HCT116 (cell line): Measurements from ENCODE around the gene PSMD4. TPM values are rescaled to one million over a fixed set of nuclear protein-coding genes. Genes with fewer than 3 reads are reported as not detected.
A peak's percentile ranks its signal among the peaks of the same experiment; 100 is the strongest.

Source experiments
- ATAC-seq: fragments of 200-7000 bp; cut with Tn5 transposase; 2 replicates; pipeline ENCODE4 v1.9.1; 2020; ENCODE audit warnings: mild to moderate bottlenecking, moderate library complexity
- BruUV-seq: library from RNA; stranded (reverse); fragments of 400-500 nt; replicated peaks from 2 replicates; lab custom pipeline; 2021; lab: Mats Ljungman, UMichigan
- CTCF ChIA-PET: fragments of 300-600 bp; sonication (Branson Sonifier 250); formaldehyde crosslinking; loops from one replicate; lab custom pipeline; 2021; ENCODE audit warnings: antibody characterized with exemption; lab: Charles Lee
- POLR2A ChIA-PET: fragments of 300-600, 350-600 bp; sonication (Branson Sonifier 250); formaldehyde crosslinking; loops from one replicate; lab custom pipeline; 2021; ENCODE audit warnings: antibody characterized with exemption; lab: Charles Lee
- RAD21 ChIA-PET, 2 experiments: fragments of 300-600 bp; sonication (Branson Sonifier 250); formaldehyde crosslinking; loops; one replicate each; lab custom pipeline; 2023; ENCODE audit warnings: low total read pairs in 2 of 2; ENCODE audit not compliant: uncharacterized antibody in 2 of 2, unreplicated experiment in 2 of 2, low non-redundant PET in 1 of 2; lab: Charles Lee
- DNase-seq: peaks from one replicate; pipeline ENCODE4 v3.0.0-alpha.2; 2010; ENCODE audit warnings: low read depth, low spot score
- H2AFZ ChIP-seq: fragments of 200-600 bp; shearing (Covaris generic), sonication (generic); 2 replicates; pipeline ENCODE4 v1.6.1; 2017; ENCODE audit warnings: low read depth, mixed run types, mixed read lengths, antibody characterized with exemption, low read length; ENCODE audit not compliant: poor library complexity, severe bottlenecking
- H3K27ac ChIP-seq: 2 replicates; pipeline ENCODE4 v1.5.1; 2012; ENCODE audit warnings: low read depth, low read length
- H3K27me3 ChIP-seq: fragments of 200-600 bp; sonication (generic); 2 replicates; pipeline ENCODE4 v1.6.1; 2016; ENCODE audit warnings: mixed run types, low read length, mixed read lengths; ENCODE audit not compliant: insufficient read depth
- H3K36me3 ChIP-seq, 2 experiments: fragments of 200-500 bp in 1 of 2; fragments of 200-600 bp in 1 of 2; sonication (Bioruptor generic) in 1 of 2; sonication (generic) in 1 of 2; 2 replicates each; pipeline versions ENCODE4 v1.5.1 to v1.6.1; 2014 to 2016; ENCODE audit warnings: low read length in 2 of 2, inconsistent platforms in 1 of 2, mixed read lengths in 1 of 2, mixed run types in 1 of 2; ENCODE audit not compliant: insufficient read depth in 2 of 2, control insufficient read depth in 1 of 2
- H3K4me1 ChIP-seq, 2 experiments: fragments of 200-600 bp in 1 of 2; sonication (generic) in 1 of 2; 2 replicates each; pipeline versions ENCODE4 v1.5.1 to v1.6.1; 2012 to 2017; ENCODE audit warnings: low read length in 2 of 2, inconsistent platforms in 1 of 2, mild to moderate bottlenecking in 1 of 2, mixed read lengths in 1 of 2, mixed run types in 1 of 2, moderate library complexity in 1 of 2; ENCODE audit not compliant: insufficient read depth in 2 of 2, control insufficient read depth in 1 of 2
- H3K4me2 ChIP-seq: fragments of 200-600 bp; sonication (generic); 2 replicates; pipeline ENCODE4 v1.6.1; 2017; ENCODE audit warnings: mixed run types, low read length, mixed read lengths
- H3K4me3 ChIP-seq, 2 experiments: fragments of 200-600 bp in 1 of 2; sonication (generic) in 1 of 2; replicated peaks in 1 of 2; 2 replicates each; pipeline ENCODE4 v1.5.1; 2011 to 2016; ENCODE audit warnings: low read length in 2 of 2, control low read depth in 1 of 2, low read depth in 1 of 2, mild to moderate bottlenecking in 1 of 2, mixed read lengths in 1 of 2, mixed run types in 1 of 2
- H3K79me2 ChIP-seq: fragments of 200-600 bp; sonication (generic); 2 replicates; pipeline ENCODE4 v1.6.1; 2017; ENCODE audit warnings: mild to moderate bottlenecking, mixed run types, low read length, moderate library complexity, mixed read lengths; ENCODE audit not compliant: insufficient read depth
- H3K9ac ChIP-seq: fragments of 200-600 bp; sonication (generic); 2 replicates; pipeline ENCODE4 v1.6.1; 2016; ENCODE audit warnings: low read length, mixed read lengths
- H3K9me2 ChIP-seq: fragments of 200-600 bp; sonication (generic), shearing (Covaris generic); 2 replicates; pipeline ENCODE4 v1.6.1; 2017; ENCODE audit warnings: mixed run types, mild to moderate bottlenecking, moderate library complexity; ENCODE audit not compliant: insufficient read depth
- H3K9me3 ChIP-seq, 2 experiments: fragments of 200-500 bp in 1 of 2; fragments of 200-600 bp in 1 of 2; sonication (Bioruptor generic) in 1 of 2; sonication (generic) in 1 of 2; 2 replicates each; pipeline ENCODE4 v1.6.1; 2014 to 2017; ENCODE audit warnings: low read length in 2 of 2, mixed read lengths in 2 of 2, inconsistent platforms in 1 of 2, low read depth in 1 of 2, mild to moderate bottlenecking in 1 of 2, mixed run types in 1 of 2, moderate library complexity in 1 of 2; ENCODE audit not compliant: control insufficient read depth in 1 of 2, insufficient read depth in 1 of 2
- H4K20me1 ChIP-seq: fragments of 200-600 bp; sonication (generic), shearing (Covaris generic); 2 replicates; pipeline ENCODE4 v1.6.1; 2017; ENCODE audit warnings: mixed run types, mild to moderate bottlenecking, moderate library complexity; ENCODE audit not compliant: insufficient read depth
- CBX3 ChIP-seq: IDR thresholded peaks from 2 replicates; pipeline ENCODE4 v1.6.1; 2012; ENCODE audit warnings: low read depth
- CEBPB ChIP-seq: IDR thresholded peaks from 2 replicates; pipeline ENCODE4 v1.6.1; 2012; ENCODE audit warnings: low read depth
- POLR2AphosphoS5 ChIP-seq: IDR thresholded peaks from 2 replicates; pipeline ENCODE4 v1.6.1; 2011; ENCODE audit warnings: mild to moderate bottlenecking, low read depth, low read length, moderate library complexity
- RAD21 ChIP-seq: IDR thresholded peaks from 2 replicates; pipeline ENCODE4 v1.6.1; 2012; ENCODE audit warnings: low read depth, mild to moderate bottlenecking
- YY1 ChIP-seq: IDR thresholded peaks from 2 replicates; pipeline ENCODE4 v1.6.1; 2011; ENCODE audit warnings: low read length, low read depth, moderate library complexity, mild to moderate bottlenecking; ENCODE audit not compliant: insufficient replicate concordance; ENCODE audit errors: extremely low read depth
- intact Hi-C: fragments of 100-400 bp; cut with micrococcal nuclease; formaldehyde crosslinking; loops from 2 replicates; pipeline ENCODE4 v1.10.0; 2022
- total RNA-seq: library from RNA; stranded (reverse); gene quantifications from one replicate; pipeline ENCODE4 v1.2.1, GENCODE V29; 2021; ENCODE audit not compliant: unreplicated experiment
- TF ChIP-seq, protein P1 (sequence below), 3 experiments: fragments of 200-600 bp in 1 of 3; sonication (generic) in 1 of 3; IDR thresholded peaks in 2 of 3; conservative IDR thresholded peaks in 1 of 3; 2 replicates each; pipeline ENCODE4 v1.5.1; 2012 to 2017; ENCODE audit warnings: low read depth in 2 of 3, low read length in 2 of 3, antibody characterized with exemption in 1 of 3, borderline replicate concordance in 1 of 3, control low read depth in 1 of 3, mild to moderate bottlenecking in 1 of 3, mixed read lengths in 1 of 3, mixed run types in 1 of 3, moderate library complexity in 1 of 3; ENCODE audit not compliant: insufficient read depth in 1 of 3
- TF ChIP-seq, protein P2 (sequence below): IDR thresholded peaks from 2 replicates; pipeline ENCODE4 v1.6.1; 2012; ENCODE audit warnings: low read depth

The PSMD4 gene
- total RNA-seq, 1 experiment from 2014 or later: 225 TPM

DNA sequence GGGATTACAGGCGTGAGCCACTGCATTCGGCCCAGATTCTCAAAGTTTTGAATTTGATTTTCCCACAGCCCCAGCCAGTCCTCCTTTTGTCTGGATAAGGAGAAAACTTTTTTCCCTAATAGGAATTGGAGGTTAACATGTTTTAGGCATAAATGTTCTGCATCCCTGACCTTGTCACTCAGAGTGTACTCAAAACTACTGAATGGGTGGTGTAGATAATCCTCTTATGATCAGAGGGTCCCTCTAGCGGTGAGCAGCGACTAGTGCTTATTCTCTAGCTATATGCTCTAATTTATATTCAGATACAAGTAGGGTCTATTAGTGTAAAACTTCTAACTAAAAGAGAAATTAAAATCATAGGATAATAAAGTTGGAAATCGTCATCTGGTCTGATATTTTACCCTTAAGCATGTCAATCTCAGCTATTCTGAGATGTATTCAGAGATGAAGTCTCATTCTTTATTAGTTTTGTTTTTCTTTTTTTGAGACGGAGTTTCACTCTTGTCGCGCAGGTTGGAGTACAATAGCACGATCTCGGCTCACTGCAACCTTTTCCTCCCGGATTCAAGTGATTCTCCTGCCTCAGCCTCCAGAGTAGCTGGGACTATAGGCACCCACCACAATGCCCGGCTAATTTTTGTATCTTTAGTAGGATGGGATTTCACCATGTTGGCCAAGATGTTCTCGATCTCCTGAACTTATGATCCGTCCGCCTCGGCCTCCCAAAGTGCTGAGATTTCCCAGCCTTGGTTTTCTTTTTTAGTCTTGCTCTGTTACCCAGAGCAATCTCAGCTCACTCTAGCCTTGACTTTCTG, 2.7 kb upstream of the PSMD4 start:
- Histone ChIP-seq H4K20me1 (no peaks in the 10 kb centered on the region), H3K79me2 (peaks cover 22% of the 10 kb centered on the region), H3K4me1 (peaks cover 7 to 12% of the 10 kb centered on the region in 2 experiments; a peak in 3 of 4 replicates), H3K36me3 (peaks cover 20 to 27% of the 10 kb centered on the region in 2 experiments; a peak in 3 of 4 replicates), H3K9ac (no peak overlapping the region), H3K9me2 (no peaks in the 10 kb centered on the region), H3K27me3 (no peaks in the 10 kb centered on the region), H3K27ac (no peak overlapping the region), H2AFZ (no peak overlapping the region), H3K4me2 (no peak overlapping the region), H3K4me3 (no peak overlapping the region), H3K9me3 (no peaks in the 10 kb centered on the region)
- BruUV-seq: no TSS peak
- intact Hi-C loops: loop anchor here (1.0 kb wide), 1 partner anchor 56 kb away; no protein-coding TSS in a partner anchor
- RAD21 ChIA-PET: interaction anchor here (0.5 to 1.2 kb wide), 4 partner anchors 56 to 152 kb away, joined by 3 to 4 read pairs (median 4); partner anchors contain the start of gene VPS72 (in 1 of the 2)
- TF ChIP-seq CBX3: no peak
- peak; percentile 77 for TF ChIP-seq RAD21
- TF ChIP-seq, protein P1, sequence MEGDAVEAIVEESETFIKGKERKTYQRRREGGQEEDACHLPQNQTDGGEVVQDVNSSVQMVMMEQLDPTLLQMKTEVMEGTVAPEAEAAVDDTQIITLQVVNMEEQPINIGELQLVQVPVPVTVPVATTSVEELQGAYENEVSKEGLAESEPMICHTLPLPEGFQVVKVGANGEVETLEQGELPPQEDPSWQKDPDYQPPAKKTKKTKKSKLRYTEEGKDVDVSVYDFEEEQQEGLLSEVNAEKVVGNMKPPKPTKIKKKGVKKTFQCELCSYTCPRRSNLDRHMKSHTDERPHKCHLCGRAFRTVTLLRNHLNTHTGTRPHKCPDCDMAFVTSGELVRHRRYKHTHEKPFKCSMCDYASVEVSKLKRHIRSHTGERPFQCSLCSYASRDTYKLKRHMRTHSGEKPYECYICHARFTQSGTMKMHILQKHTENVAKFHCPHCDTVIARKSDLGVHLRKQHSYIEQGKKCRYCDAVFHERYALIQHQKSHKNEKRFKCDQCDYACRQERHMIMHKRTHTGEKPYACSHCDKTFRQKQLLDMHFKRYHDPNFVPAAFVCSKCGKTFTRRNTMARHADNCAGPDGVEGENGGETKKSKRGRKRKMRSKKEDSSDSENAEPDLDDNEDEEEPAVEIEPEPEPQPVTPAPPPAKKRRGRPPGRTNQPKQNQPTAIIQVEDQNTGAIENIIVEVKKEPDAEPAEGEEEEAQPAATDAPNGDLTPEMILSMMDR (IDR thresholded peaks at IDR 0.05 in 2 of 3, conservative IDR thresholded peaks at IDR 0.05 in 1 of 3; ENCODE audit: borderline replicate concordance in 1 of 3, insufficient read depth in 1 of 3, low read depth in 2 of 3, low read length in 2 of 3): peak; percentile 72 to 91 (median 84); a peak in 5 of 6 replicates
- POLR2A ChIA-PET: interaction anchor here (0.9 to 1.0 kb wide), 3 partner anchors 30 to 62 kb away, joined by 3 to 4 read pairs (median 4); partner anchors contain the start of gene VPS72
- peak; percentile 63 for ATAC-seq
- CTCF ChIA-PET: interaction anchor here (0.6 to 2.1 kb wide), 14 partner anchors 9 to 584 kb away, joined by 3 to 20 read pairs (median 5); partner anchors contain the start of gene GABPB2
- DNase-seq: peak; percentile 60

DNA sequence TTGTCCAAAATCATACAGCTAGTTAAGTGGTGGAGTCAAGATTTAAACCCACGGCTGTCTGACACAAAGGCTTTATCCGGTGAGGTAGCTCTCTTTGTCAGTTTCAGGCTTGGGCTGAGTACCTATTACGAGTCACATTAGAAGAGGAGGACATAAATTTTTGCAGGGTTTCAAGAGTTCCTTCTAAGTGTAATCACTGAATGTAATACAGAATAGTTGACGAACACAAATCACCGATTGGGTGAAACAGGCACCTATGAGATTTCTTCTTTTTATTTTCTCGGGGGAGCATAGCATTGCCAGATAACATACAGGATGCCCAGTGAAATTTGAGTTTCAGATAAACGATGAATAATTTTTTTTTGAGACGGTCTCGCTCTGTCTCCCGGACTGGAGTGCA, 847 bp downstream of the PSMD4 start:
- ChIA-PET POLR2A (interaction anchor here (1.3 kb wide), 2 partner anchors 14 to 27 kb away, joined by 3 to 5 read pairs; partner anchors contain the start of gene ZNF687), RAD21 (no interaction called here), CTCF (no interaction called here)
- peak overlapping the region; percentile 79 for H3K27ac ChIP-seq
- H2AFZ ChIP-seq: no peak overlapping the region
- H3K36me3 ChIP-seq: peaks cover 0 to 2% of the 10 kb centered on the region in 2 experiments; a peak in 2 of 4 replicates
- no peaks in the 10 kb centered on the region; the same call in 1 of the 2 replicates for H4K20me1 ChIP-seq
- no TSS peak for BruUV-seq
- H3K9me2 ChIP-seq: no peaks in the 10 kb centered on the region
- peak overlapping the region; percentile 97 for H3K4me2 ChIP-seq
- ATAC-seq: no peak
- no peak for DNase-seq
- H3K79me2 ChIP-seq: peaks cover 57% of the 10 kb centered on the region
- no peaks in the 10 kb centered on the region for H3K27me3 ChIP-seq
- H3K4me3 ChIP-seq: peak overlapping the region; percentile 84 to 98
- intact Hi-C loops: no loop called here
- no peaks in the 10 kb centered on the region for H3K9me3 ChIP-seq
- H3K4me1 ChIP-seq: peaks cover 7 to 12% of the 10 kb centered on the region in 2 experiments; a peak in 3 of 4 replicates
- H3K9ac ChIP-seq: peak overlapping the region; percentile 94
- TF ChIP-seq POLR2AphosphoS5 (no peak), CBX3 (no peak), YY1 (no peak), RAD21 (no peak), CEBPB (no peak)
- TF ChIP-seq, protein P2, sequence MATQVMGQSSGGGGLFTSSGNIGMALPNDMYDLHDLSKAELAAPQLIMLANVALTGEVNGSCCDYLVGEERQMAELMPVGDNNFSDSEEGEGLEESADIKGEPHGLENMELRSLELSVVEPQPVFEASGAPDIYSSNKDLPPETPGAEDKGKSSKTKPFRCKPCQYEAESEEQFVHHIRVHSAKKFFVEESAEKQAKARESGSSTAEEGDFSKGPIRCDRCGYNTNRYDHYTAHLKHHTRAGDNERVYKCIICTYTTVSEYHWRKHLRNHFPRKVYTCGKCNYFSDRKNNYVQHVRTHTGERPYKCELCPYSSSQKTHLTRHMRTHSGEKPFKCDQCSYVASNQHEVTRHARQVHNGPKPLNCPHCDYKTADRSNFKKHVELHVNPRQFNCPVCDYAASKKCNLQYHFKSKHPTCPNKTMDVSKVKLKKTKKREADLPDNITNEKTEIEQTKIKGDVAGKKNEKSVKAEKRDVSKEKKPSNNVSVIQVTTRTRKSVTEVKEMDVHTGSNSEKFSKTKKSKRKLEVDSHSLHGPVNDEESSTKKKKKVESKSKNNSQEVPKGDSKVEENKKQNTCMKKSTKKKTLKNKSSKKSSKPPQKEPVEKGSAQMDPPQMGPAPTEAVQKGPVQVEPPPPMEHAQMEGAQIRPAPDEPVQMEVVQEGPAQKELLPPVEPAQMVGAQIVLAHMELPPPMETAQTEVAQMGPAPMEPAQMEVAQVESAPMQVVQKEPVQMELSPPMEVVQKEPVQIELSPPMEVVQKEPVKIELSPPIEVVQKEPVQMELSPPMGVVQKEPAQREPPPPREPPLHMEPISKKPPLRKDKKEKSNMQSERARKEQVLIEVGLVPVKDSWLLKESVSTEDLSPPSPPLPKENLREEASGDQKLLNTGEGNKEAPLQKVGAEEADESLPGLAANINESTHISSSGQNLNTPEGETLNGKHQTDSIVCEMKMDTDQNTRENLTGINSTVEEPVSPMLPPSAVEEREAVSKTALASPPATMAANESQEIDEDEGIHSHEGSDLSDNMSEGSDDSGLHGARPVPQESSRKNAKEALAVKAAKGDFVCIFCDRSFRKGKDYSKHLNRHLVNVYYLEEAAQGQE: no peak
